WTC11 (cell line): ENCODE measurements around the gene SLC29A4. TPM values are rescaled to one million over a fixed set of nuclear protein-coding genes. Genes with fewer than 3 reads are reported as not detected.
"Not testable (repeated sequence)": the region's sequence is repeated elsewhere in the genome, so short reads cannot be mapped to it uniquely, and the experiment has no call there.

Experiments
- ATAC-seq: fragments of 200-7000 bp; cut with Tn5 transposase; 2 replicates; pipeline ENCODE4 v1.10.0; 2021; ENCODE audit warnings: mild to moderate bottlenecking, moderate library complexity
- CTCF ChIA-PET: fragments of 300-600 bp; sonication (Branson Sonifier 250); formaldehyde crosslinking; loops from one replicate; lab custom pipeline; 2021; ENCODE audit warnings: antibody characterized with exemption; lab: Charles Lee
- POLR2A ChIA-PET: fragments of 350-600 bp; sonication (Branson Sonifier 250); formaldehyde crosslinking; loops from one replicate; lab custom pipeline; 2021; ENCODE audit warnings: antibody characterized with exemption; lab: Charles Lee
- DNase-seq: peaks from one replicate; pipeline ENCODE4 v3.0.0; 2021; ENCODE audit warnings: low spot score
- H3K27ac Mint-ChIP-seq: 2 replicates; pipeline ENCODE4 v1.8.0; 2021; ENCODE audit warnings: mixed read lengths
- H3K27me3 Mint-ChIP-seq: 2 replicates; pipeline ENCODE4 v1.8.0; 2021; ENCODE audit warnings: low read depth, mild to moderate bottlenecking, moderate library complexity, mixed read lengths
- H3K36me3 Mint-ChIP-seq: 2 replicates; pipeline ENCODE4 v1.8.0; 2021; ENCODE audit warnings: mixed read lengths
- H3K4me1 Mint-ChIP-seq: 2 replicates; pipeline ENCODE4 v1.8.0; 2022; ENCODE audit warnings: mixed read lengths
- H3K4me3 Mint-ChIP-seq: 2 replicates; pipeline ENCODE4 v1.8.0; 2021; ENCODE audit warnings: mild to moderate bottlenecking, moderate library complexity, mixed read lengths
- H3K9me3 Mint-ChIP-seq: 2 replicates; pipeline ENCODE4 v1.8.0; 2021; ENCODE audit warnings: mixed read lengths
- ATF1 ChIP-seq: sonication (generic); formaldehyde crosslinking; IDR thresholded peaks from 2 replicates; pipeline ENCODE4 v1.8.1; 2023; ENCODE audit warnings: mild to moderate bottlenecking, moderate library complexity, missing genetic modification reagents
- ATF6 ChIP-seq: sonication (generic); formaldehyde crosslinking; IDR thresholded peaks from 2 replicates; pipeline ENCODE4 v1.8.1; 2023; ENCODE audit warnings: mild to moderate bottlenecking, missing genetic modification reagents
- CBFB ChIP-seq: sonication (generic); formaldehyde crosslinking; IDR thresholded peaks from 2 replicates; pipeline ENCODE4 v1.8.1; 2022; ENCODE audit warnings: mild to moderate bottlenecking, low read depth, missing genetic modification reagents
- CREB1 ChIP-seq: sonication (generic); formaldehyde crosslinking; IDR thresholded peaks from 2 replicates; pipeline ENCODE4 v1.8.0; 2023; ENCODE audit warnings: mild to moderate bottlenecking, missing genetic modification reagents
- E2F4 ChIP-seq: sonication (generic); formaldehyde crosslinking; IDR thresholded peaks from 2 replicates; pipeline ENCODE4 v1.8.1; 2022; ENCODE audit warnings: low read depth, mild to moderate bottlenecking, moderate library complexity, missing genetic modification reagents, borderline replicate concordance
- E2F5 ChIP-seq: sonication (generic); formaldehyde crosslinking; IDR thresholded peaks from 2 replicates; pipeline ENCODE4 v1.8.1; 2022; ENCODE audit warnings: mild to moderate bottlenecking, moderate library complexity, missing genetic modification reagents
- EMX1 ChIP-seq: fragments of 250-450 bp; sonication (Bioruptor Pico); IDR thresholded peaks from 2 replicates; pipeline ENCODE4 v1.8.0; 2021; ENCODE audit warnings: mild to moderate bottlenecking
- FOXP1 ChIP-seq: sonication (generic); formaldehyde crosslinking; IDR thresholded peaks from 2 replicates; pipeline ENCODE4 v1.8.0; 2022; ENCODE audit warnings: missing genetic modification reagents, mild to moderate bottlenecking, moderate library complexity, borderline replicate concordance
- HMGA2 ChIP-seq: fragments of 250-450 bp; sonication (Bioruptor Pico); IDR thresholded peaks from 2 replicates; pipeline ENCODE4 v1.4.0; 2021; ENCODE audit warnings: mild to moderate bottlenecking, moderate library complexity
- HMGXB4 ChIP-seq: sonication (generic); formaldehyde crosslinking; IDR thresholded peaks from 2 replicates; pipeline ENCODE4 v1.8.1; 2023; ENCODE audit warnings: mild to moderate bottlenecking, moderate library complexity, missing genetic modification reagents
- KAT7 ChIP-seq: sonication (generic); formaldehyde crosslinking; IDR thresholded peaks from 2 replicates; pipeline ENCODE4 v1.8.1; 2023; ENCODE audit warnings: missing genetic modification reagents, mild to moderate bottlenecking, borderline replicate concordance
- MXD4 ChIP-seq: fragments of 250-450 bp; sonication (Bioruptor Pico); IDR thresholded peaks from 2 replicates; pipeline ENCODE4 v1.8.0; 2021; ENCODE audit warnings: mild to moderate bottlenecking, moderate library complexity, borderline replicate concordance
- MYBL2 ChIP-seq: sonication (generic); formaldehyde crosslinking; IDR thresholded peaks from 2 replicates; pipeline ENCODE4 v1.8.1; 2023; ENCODE audit warnings: mild to moderate bottlenecking, moderate library complexity, missing genetic modification reagents
- OVOL2 ChIP-seq: fragments of 250-450 bp; sonication (Bioruptor Pico); IDR thresholded peaks from 2 replicates; pipeline ENCODE4 v1.9.0; 2021; ENCODE audit warnings: mild to moderate bottlenecking, borderline replicate concordance
- PREB ChIP-seq: sonication (generic); formaldehyde crosslinking; IDR thresholded peaks from 2 replicates; pipeline ENCODE4 v1.8.1; 2022; ENCODE audit warnings: mild to moderate bottlenecking, missing genetic modification reagents, moderate library complexity, borderline replicate concordance
- SMAD3 ChIP-seq: sonication (generic); formaldehyde crosslinking; IDR thresholded peaks from 2 replicates; pipeline ENCODE4 v1.8.0; 2022; ENCODE audit warnings: missing genetic modification reagents, mild to moderate bottlenecking, borderline replicate concordance
- SMAD4 ChIP-seq: sonication (generic); formaldehyde crosslinking; IDR thresholded peaks from 2 replicates; pipeline ENCODE4 v1.8.0; 2022; ENCODE audit warnings: mild to moderate bottlenecking, missing genetic modification reagents
- ZNF317 ChIP-seq: sonication (generic); formaldehyde crosslinking; IDR thresholded peaks from 2 replicates; pipeline ENCODE4 v1.8.1; 2023; ENCODE audit warnings: low read depth, mild to moderate bottlenecking, moderate library complexity, missing genetic modification reagents, borderline replicate concordance
- total RNA-seq: library from RNA; stranded (reverse); gene quantifications from 3 replicates; pipeline ENCODE4 v1.2.3, GENCODE V29; 2021

The SLC29A4 gene
- total RNA-seq, 1 experiment from 2014 or later, result 14.4 TPM

- TF ChIP-seq HMGXB4, result no peak
- TF ChIP-seq SMAD4 (CRISPR knock-in tag), result no peak
- no peak for TF ChIP-seq E2F4 (CRISPR knock-in tag)
- TF ChIP-seq SMAD3 (CRISPR knock-in tag), result no peak
- no peak for TF ChIP-seq CREB1 (CRISPR knock-in tag)
- TF ChIP-seq CBFB (CRISPR knock-in tag), result no peak
- no peak for TF ChIP-seq PREB
Measured at GRCh38 chr7:5303591-5304505, 21.1 kb downstream of the SLC29A4 start (continued).

- CTCF ChIA-PET, H3K36me3 Mint-ChIP-seq, H3K4me3 Mint-ChIP-seq, H3K27ac Mint-ChIP-seq, H3K9me3 Mint-ChIP-seq, H3K4me1 Mint-ChIP-seq, H3K27me3 Mint-ChIP-seq, POLR2A ChIA-PET, ATAC-seq, DNase-seq: not testable (repeated sequence)
Measured at GRCh38 chr7:5305050-5305449, 22.3 kb downstream of the SLC29A4 start.

GRCh38 chr7:5307221-5308142, 24.7 kb downstream of the SLC29A4 start:
- DNase-seq, H3K27me3 Mint-ChIP-seq, CTCF ChIA-PET, H3K27ac Mint-ChIP-seq, POLR2A ChIA-PET, H3K9me3 Mint-ChIP-seq, H3K36me3 Mint-ChIP-seq, H3K4me1 Mint-ChIP-seq, ATAC-seq, H3K4me3 Mint-ChIP-seq: not testable (repeated sequence)

GRCh38 chr7:5309146-5309545, 26.4 kb downstream of the SLC29A4 start:
- no peak overlapping the region for H3K4me3 Mint-ChIP-seq
- H3K27me3 Mint-ChIP-seq, result no peaks in the 10 kb centered on the region; the same call in 1 of the 2 replicates
- DNase-seq (no peak), ATAC-seq (no peak)
- no peaks in the 10 kb centered on the region for H3K4me1 Mint-ChIP-seq
- CTCF ChIA-PET, result interaction anchor here (0.8 kb wide), 1 partner anchor 57 kb away, joined by 3 read pairs; no protein-coding TSS in a partner anchor
- H3K27ac Mint-ChIP-seq, result no peak overlapping the region
- POLR2A ChIA-PET, result no interaction called here
- H3K9me3 Mint-ChIP-seq, result no peaks in the 10 kb centered on the region
- peaks cover 5% of the 10 kb centered on the region; the same call in 1 of the 2 replicates for H3K36me3 Mint-ChIP-seq
- TF ChIP-seq OVOL2 (CRISPR knock-in tag) (no peak), ZNF317 (CRISPR knock-in tag) (no peak), KAT7 (CRISPR knock-in tag) (no peak), SMAD3 (CRISPR knock-in tag) (no peak), MYBL2 (CRISPR knock-in tag) (no peak), EMX1 (CRISPR knock-in tag) (no peak), ATF6 (CRISPR knock-in tag) (no peak), MXD4 (no peak), PREB (no peak), HMGA2 (CRISPR knock-in tag) (no peak), ATF1 (CRISPR knock-in tag) (no peak), E2F5 (no peak), FOXP1 (CRISPR knock-in tag) (no peak)
